ENCODE data around the gene CD300LF.
A peak's percentile ranks its signal among the peaks of the same experiment; 100 is the strongest.

Gene CD300LF
- 0 to 1.4 (median 0) reads per million in 3 donors for total RNA-seq

GRCh38 chr17:74712756-74713155 lies at the start of gene CD300LF:
CD300LF (minus strand) TSS chr17:74712923; CDS start chr17:74712866, 57 bp downstream.
- H3K27ac ChIP-seq (ENCODE audit: insufficient read depth, low read length, poor library complexity, severe bottlenecking), result no peak within 1 kb of the TSS
- no peaks in the 10 kb centered on the region for H3K36me3 ChIP-seq (ENCODE audit: control insufficient read depth, insufficient read depth, low read length)
- no peaks in the 10 kb centered on the region for H3K9me3 ChIP-seq (ENCODE audit: control insufficient read depth, low read length)
- no peaks in the 10 kb centered on the region for H3K4me1 ChIP-seq (ENCODE audit: control insufficient read depth, insufficient read depth, low read length, poor library complexity, severe bottlenecking)
- H3K4me3 ChIP-seq (ENCODE audit: insufficient read depth, low read depth, low read length, poor library complexity, severe bottlenecking), result no peak within 1 kb of the TSS
- H3K27me3 ChIP-seq (replicated peaks; ENCODE audit: control insufficient read depth, insufficient read depth, low read length, poor library complexity, severe bottlenecking), result no peaks in the 10 kb centered on the region
- no peak for DNase-seq

DNA sequence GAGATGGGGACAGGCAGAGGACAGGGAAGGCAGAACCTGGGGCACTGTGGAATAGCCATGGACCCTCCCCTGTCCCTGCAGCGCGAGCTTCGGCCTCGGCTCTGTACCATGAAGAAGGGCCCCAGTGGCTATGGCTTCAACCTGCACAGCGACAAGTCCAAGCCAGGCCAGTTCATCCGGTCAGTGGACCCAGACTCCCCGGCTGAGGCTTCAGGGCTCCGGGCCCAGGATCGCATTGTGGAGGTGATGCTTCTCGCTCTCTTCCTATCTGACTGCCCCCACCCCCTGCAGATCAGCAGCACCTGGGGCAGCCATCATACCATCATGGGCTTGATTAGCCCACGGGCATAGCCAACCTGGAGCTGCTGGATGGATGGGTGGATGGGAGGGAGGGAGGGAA lies 49.2 kb upstream of the CD300LF start:
- peak overlapping the region; percentile 58 for H3K27ac ChIP-seq (ENCODE audit: insufficient read depth, low read length, poor library complexity, severe bottlenecking)
- H3K4me3 ChIP-seq (ENCODE audit: insufficient read depth, low read depth, low read length, poor library complexity, severe bottlenecking), result no peak overlapping the region
- H3K36me3 ChIP-seq (ENCODE audit: control insufficient read depth, insufficient read depth, low read length), result peaks cover 39% of the 10 kb centered on the region
- DNase-seq, result no peak
- peaks cover 43% of the 10 kb centered on the region for H3K4me1 ChIP-seq (ENCODE audit: control insufficient read depth, insufficient read depth, low read length, poor library complexity, severe bottlenecking)
- H3K27me3 ChIP-seq (replicated peaks; ENCODE audit: control insufficient read depth, insufficient read depth, low read length, poor library complexity, severe bottlenecking), result no peaks in the 10 kb centered on the region
- no peaks in the 10 kb centered on the region for H3K9me3 ChIP-seq (ENCODE audit: control insufficient read depth, low read length)

DNA sequence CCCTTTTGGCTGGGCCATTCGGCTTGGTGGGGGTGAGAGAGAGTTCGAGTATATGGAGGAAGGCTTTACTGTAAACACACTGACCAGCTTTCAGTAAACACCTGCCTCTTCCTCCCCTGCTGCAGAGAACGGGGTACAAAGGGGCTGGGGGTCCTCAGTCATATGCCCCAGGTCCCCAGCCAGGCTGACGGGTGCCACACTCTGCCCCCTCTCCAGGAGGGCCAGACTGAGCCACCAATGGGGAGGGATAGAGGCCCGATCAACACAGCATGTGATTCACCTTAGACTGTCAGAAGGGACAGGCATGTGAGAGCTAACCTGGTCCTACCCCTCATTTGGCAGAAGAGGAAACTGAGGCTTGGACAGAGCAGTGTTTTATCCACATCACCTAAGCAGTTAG lies 48.7 kb upstream of the CD300LF start:
- H3K36me3 ChIP-seq (ENCODE audit: control insufficient read depth, insufficient read depth, low read length), result peaks cover 34% of the 10 kb centered on the region
- no peak overlapping the region for H3K4me3 ChIP-seq (ENCODE audit: insufficient read depth, low read depth, low read length, poor library complexity, severe bottlenecking)
- H3K9me3 ChIP-seq (ENCODE audit: control insufficient read depth, low read length), result no peaks in the 10 kb centered on the region
- H3K27me3 ChIP-seq (replicated peaks; ENCODE audit: control insufficient read depth, insufficient read depth, low read length, poor library complexity, severe bottlenecking), result no peaks in the 10 kb centered on the region
- H3K4me1 ChIP-seq (ENCODE audit: control insufficient read depth, insufficient read depth, low read length, poor library complexity, severe bottlenecking), result peaks cover 48% of the 10 kb centered on the region
- no peak for DNase-seq
- H3K27ac ChIP-seq (ENCODE audit: insufficient read depth, low read length, poor library complexity, severe bottlenecking), result peak overlapping the region; percentile 58

GRCh38 chr17:74760404-74761105 lies 47.8 kb upstream of the CD300LF start:
- Histone ChIP-seq H3K9me3 (ENCODE audit: control insufficient read depth, low read length) (no peaks in the 10 kb centered on the region), H3K36me3 (ENCODE audit: control insufficient read depth, insufficient read depth, low read length) (peaks cover 25% of the 10 kb centered on the region), H3K4me3 (ENCODE audit: insufficient read depth, low read depth, low read length, poor library complexity, severe bottlenecking) (no peak overlapping the region), H3K27ac (ENCODE audit: insufficient read depth, low read length, poor library complexity, severe bottlenecking) (peak overlapping the region; percentile 58), H3K4me1 (ENCODE audit: control insufficient read depth, insufficient read depth, low read length, poor library complexity, severe bottlenecking) (peaks cover 52% of the 10 kb centered on the region), H3K27me3 (replicated peaks; ENCODE audit: control insufficient read depth, insufficient read depth, low read length, poor library complexity, severe bottlenecking) (no peaks in the 10 kb centered on the region)
- no peak for DNase-seq

DNA sequence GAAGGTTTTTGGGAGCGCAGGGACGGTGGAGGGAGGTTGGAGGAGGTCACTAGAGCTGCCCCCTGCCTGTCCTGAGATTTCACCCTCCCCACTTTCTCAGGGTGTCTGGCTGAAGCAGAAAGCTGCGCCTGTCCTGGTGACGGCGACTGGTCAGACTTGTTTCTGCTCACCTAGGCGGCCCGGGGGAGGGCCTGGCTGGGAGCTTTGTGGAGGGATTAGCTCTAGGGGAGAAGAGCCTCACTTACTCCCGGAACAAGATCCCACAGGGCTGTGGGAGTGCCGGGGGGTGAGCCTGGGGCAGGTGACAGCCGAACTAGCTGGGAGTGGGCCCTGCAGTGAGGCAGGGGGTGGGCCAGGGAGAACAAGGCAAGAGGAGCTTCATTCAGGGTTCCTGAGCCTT lies 47.2 kb upstream of the CD300LF start:
- DNase-seq, result no peak
- Histone ChIP-seq H3K4me1 (ENCODE audit: control insufficient read depth, insufficient read depth, low read length, poor library complexity, severe bottlenecking) (peaks cover 58% of the 10 kb centered on the region), H3K4me3 (ENCODE audit: insufficient read depth, low read depth, low read length, poor library complexity, severe bottlenecking) (peak overlapping the region; percentile 22), H3K36me3 (ENCODE audit: control insufficient read depth, insufficient read depth, low read length) (peaks cover 24% of the 10 kb centered on the region), H3K9me3 (ENCODE audit: control insufficient read depth, low read length) (no peaks in the 10 kb centered on the region), H3K27me3 (replicated peaks; ENCODE audit: control insufficient read depth, insufficient read depth, low read length, poor library complexity, severe bottlenecking) (no peaks in the 10 kb centered on the region), H3K27ac (ENCODE audit: insufficient read depth, low read length, poor library complexity, severe bottlenecking) (peak overlapping the region; percentile 58)

DNA sequence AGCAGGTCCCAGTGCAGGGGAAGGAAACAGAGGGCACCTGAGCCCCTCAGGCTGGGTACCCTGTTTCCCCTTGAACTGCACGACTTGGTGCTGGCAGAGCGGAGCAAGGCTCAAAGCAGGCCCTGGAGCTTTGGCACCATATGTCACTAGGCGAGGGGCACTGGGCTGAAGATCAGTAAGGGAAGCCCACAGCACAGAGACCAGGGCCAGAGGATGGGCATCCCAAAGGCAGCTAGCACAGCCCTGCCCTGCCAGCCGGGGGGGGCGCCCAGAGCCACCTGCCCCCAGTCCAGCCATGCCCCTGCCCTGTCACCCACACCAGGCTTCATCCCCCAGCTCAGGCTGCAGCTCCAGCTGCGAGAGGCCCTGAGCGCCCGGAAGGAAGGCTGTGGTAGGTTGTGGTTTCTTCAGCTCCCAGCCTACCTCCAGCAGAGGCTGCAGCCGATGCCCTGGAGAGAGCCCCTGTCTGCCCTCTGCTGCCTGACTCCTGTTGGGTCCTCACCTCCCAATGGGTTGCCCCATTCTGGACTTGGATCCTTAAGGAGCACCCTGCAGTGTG lies 46.6 kb upstream of the CD300LF start:
- Histone ChIP-seq H3K36me3 (ENCODE audit: control insufficient read depth, insufficient read depth, low read length) (peaks cover 21% of the 10 kb centered on the region), H3K27ac (ENCODE audit: insufficient read depth, low read length, poor library complexity, severe bottlenecking) (peak overlapping the region; percentile 58), H3K9me3 (ENCODE audit: control insufficient read depth, low read length) (no peaks in the 10 kb centered on the region), H3K4me3 (ENCODE audit: insufficient read depth, low read depth, low read length, poor library complexity, severe bottlenecking) (peak overlapping the region; percentile 22), H3K27me3 (replicated peaks; ENCODE audit: control insufficient read depth, insufficient read depth, low read length, poor library complexity, severe bottlenecking) (no peaks in the 10 kb centered on the region), H3K4me1 (ENCODE audit: control insufficient read depth, insufficient read depth, low read length, poor library complexity, severe bottlenecking) (peaks cover 64% of the 10 kb centered on the region)
- peak; percentile 39 to 48 (median 45) for DNase-seq

- H3K27ac ChIP-seq (ENCODE audit: insufficient read depth, low read length, poor library complexity, severe bottlenecking), result peak overlapping the region; percentile 58
- H3K4me1 ChIP-seq (ENCODE audit: control insufficient read depth, insufficient read depth, low read length, poor library complexity, severe bottlenecking), result peaks cover 69% of the 10 kb centered on the region
- H3K4me3 ChIP-seq (ENCODE audit: insufficient read depth, low read depth, low read length, poor library complexity, severe bottlenecking), result peak overlapping the region; percentile 22
- DNase-seq, result no peak
- no peaks in the 10 kb centered on the region for H3K27me3 ChIP-seq (replicated peaks; ENCODE audit: control insufficient read depth, insufficient read depth, low read length, poor library complexity, severe bottlenecking)
- H3K36me3 ChIP-seq (ENCODE audit: control insufficient read depth, insufficient read depth, low read length), result peaks cover 16% of the 10 kb centered on the region
- no peaks in the 10 kb centered on the region for H3K9me3 ChIP-seq (ENCODE audit: control insufficient read depth, low read length)
Measured at GRCh38 chr17:74758848-74759168, 46.1 kb upstream of the CD300LF start.

DNA sequence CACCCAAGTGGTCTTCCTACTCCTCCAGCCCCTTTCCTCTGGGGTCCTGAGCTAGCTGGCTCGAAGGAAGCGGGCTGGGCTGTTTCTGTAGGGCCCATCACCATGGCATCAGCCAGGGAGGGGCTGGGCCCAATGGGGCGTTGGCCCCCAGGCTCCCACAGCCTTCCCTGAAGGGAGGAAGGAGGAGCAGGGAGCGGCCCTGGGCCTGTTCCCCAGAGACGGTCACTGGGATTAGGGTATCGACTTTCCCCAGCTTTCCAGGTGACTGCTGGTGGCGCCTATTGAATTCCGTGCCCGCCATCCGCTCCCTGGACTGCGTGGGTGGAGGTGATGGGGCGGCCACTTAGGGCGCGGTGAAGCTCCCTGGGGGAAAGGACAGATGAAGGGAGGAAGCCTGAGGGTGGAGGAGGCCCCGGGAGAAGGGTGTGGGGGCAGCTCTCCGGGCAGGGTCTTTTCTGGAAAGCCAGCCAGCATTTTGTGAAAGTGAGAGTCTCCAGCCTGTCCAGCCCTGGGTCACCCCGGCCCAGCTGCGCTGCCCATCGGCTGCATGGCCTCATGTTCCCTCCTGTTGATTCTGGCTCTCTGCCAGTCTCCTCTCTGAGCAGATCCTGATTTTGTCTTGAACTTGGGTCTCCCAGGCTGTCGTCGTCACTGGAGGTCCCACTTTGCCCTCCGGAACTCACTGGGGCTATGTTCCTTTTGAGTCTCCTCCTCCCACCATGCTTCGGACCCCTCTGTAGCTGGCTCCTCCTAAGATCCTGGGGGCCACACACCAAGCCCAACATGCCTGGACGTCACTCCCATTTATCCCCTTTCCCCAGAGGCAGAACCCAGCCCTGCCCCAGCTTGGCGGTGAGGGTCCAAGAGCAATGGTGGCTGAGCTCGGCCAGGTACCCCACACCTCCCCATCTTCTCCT lies 45.5 kb upstream of the CD300LF start:
- Histone ChIP-seq H3K4me3 (ENCODE audit: insufficient read depth, low read depth, low read length, poor library complexity, severe bottlenecking) (peak overlapping the region; percentile 24), H3K4me1 (ENCODE audit: control insufficient read depth, insufficient read depth, low read length, poor library complexity, severe bottlenecking) (peaks cover 75% of the 10 kb centered on the region), H3K27me3 (replicated peaks; ENCODE audit: control insufficient read depth, insufficient read depth, low read length, poor library complexity, severe bottlenecking) (no peaks in the 10 kb centered on the region), H3K9me3 (ENCODE audit: control insufficient read depth, low read length) (no peaks in the 10 kb centered on the region), H3K36me3 (ENCODE audit: control insufficient read depth, insufficient read depth, low read length) (peaks cover 10% of the 10 kb centered on the region), H3K27ac (ENCODE audit: insufficient read depth, low read length, poor library complexity, severe bottlenecking) (peak overlapping the region; percentile 58)
- no peak for DNase-seq

- Histone ChIP-seq H3K9me3 (ENCODE audit: control insufficient read depth, low read length) (no peaks in the 10 kb centered on the region), H3K27ac (ENCODE audit: insufficient read depth, low read length, poor library complexity, severe bottlenecking) (peak overlapping the region; percentile 58), H3K4me3 (ENCODE audit: insufficient read depth, low read depth, low read length, poor library complexity, severe bottlenecking) (no peak overlapping the region), H3K27me3 (replicated peaks; ENCODE audit: control insufficient read depth, insufficient read depth, low read length, poor library complexity, severe bottlenecking) (no peaks in the 10 kb centered on the region), H3K4me1 (ENCODE audit: control insufficient read depth, insufficient read depth, low read length, poor library complexity, severe bottlenecking) (peaks cover 82% of the 10 kb centered on the region), H3K36me3 (ENCODE audit: control insufficient read depth, insufficient read depth, low read length) (peaks cover 9% of the 10 kb centered on the region)
- DNase-seq, result no peak
Measured at GRCh38 chr17:74757502-74757901, 44.8 kb upstream of the CD300LF start.

GRCh38 chr17:74756891-74757290 lies 44.2 kb upstream of the CD300LF start:
- H3K27me3 ChIP-seq (replicated peaks; ENCODE audit: control insufficient read depth, insufficient read depth, low read length, poor library complexity, severe bottlenecking), result no peaks in the 10 kb centered on the region
- H3K27ac ChIP-seq (ENCODE audit: insufficient read depth, low read length, poor library complexity, severe bottlenecking), result peak overlapping the region; percentile 58
- no peak for DNase-seq
- peaks cover 87% of the 10 kb centered on the region for H3K4me1 ChIP-seq (ENCODE audit: control insufficient read depth, insufficient read depth, low read length, poor library complexity, severe bottlenecking)
- H3K4me3 ChIP-seq (ENCODE audit: insufficient read depth, low read depth, low read length, poor library complexity, severe bottlenecking), result no peak overlapping the region
- H3K36me3 ChIP-seq (ENCODE audit: control insufficient read depth, insufficient read depth, low read length), result peaks cover 12% of the 10 kb centered on the region
- H3K9me3 ChIP-seq (ENCODE audit: control insufficient read depth, low read length), result no peaks in the 10 kb centered on the region
